PFSK-1 (cell line): ENCODE results near the gene PPP3CA.

Source experiments
- POLR2AphosphoS5 ChIP-seq: IDR thresholded peaks from 2 replicates; pipeline ENCODE4 v1.6.1; 2012; ENCODE audit warnings: low read depth, mild to moderate bottlenecking, control low read depth, low read length, moderate library complexity
- REST ChIP-seq, 2 experiments: IDR thresholded peaks; 2 replicates each; pipeline versions ENCODE4 v1.6.1 to v1.8.0; 2011 to 2012; ENCODE audit warnings: low read depth in 2 of 2, low read length in 2 of 2, control low read depth in 1 of 2, inconsistent platforms in 1 of 2, mild to moderate bottlenecking in 1 of 2, moderate library complexity in 1 of 2; ENCODE audit not compliant: insufficient read depth in 1 of 2
- SIN3A ChIP-seq: IDR thresholded peaks from 2 replicates; pipeline ENCODE4 v1.6.1; 2012; ENCODE audit warnings: mild to moderate bottlenecking, low read length, moderate library complexity, borderline replicate concordance; ENCODE audit not compliant: insufficient read depth

GRCh38 chr4:101334963-101335572 lies 12.3 kb downstream of the PPP3CA start:
- TF ChIP-seq POLR2AphosphoS5: no peak
- TF ChIP-seq SIN3A: no peak
- no peak for TF ChIP-seq REST (IDR thresholded peaks at IDR 0.05; ENCODE audit: insufficient read depth in 1 of 2, low read depth in 2 of 2, low read length in 2 of 2)
